ENCODE data around the gene CMKLR1. TPM values are rescaled to one million over a fixed set of nuclear protein-coding genes. Genes with fewer than 3 reads are reported as not detected.

Gene CMKLR1
- total RNA-seq, 1 experiment from 2014 or later: 0.66 TPM

- no peak overlapping the region for H4K91ac ChIP-seq (ENCODE audit: insufficient read length, low read depth, low read length)
- Mint-ChIP-seq H3K27ac (no peak overlapping the region), H3K4me3 (no peak overlapping the region), H3K4me1 (peaks cover 7% of the 10 kb centered on the region in 2 experiments), H3K9me3 (no peaks in the 10 kb centered on the region; a peak in 1 of 5 replicates), H3K36me3 (ENCODE audit: insufficient read depth in 1 of 3, low read depth in 3 of 3) (no peaks in the 10 kb centered on the region), H3K27me3 (ENCODE audit: low read depth) (peaks cover 7% of the 10 kb centered on the region)
- no peak overlapping the region for H3K9ac ChIP-seq (ENCODE audit: extremely low read depth, insufficient read length, low read length)
- H3K4me1 ChIP-seq (ENCODE audit: insufficient read depth, low read length): no peaks in the 10 kb centered on the region
- no peaks in the 10 kb centered on the region for H3K79me2 ChIP-seq (ENCODE audit: insufficient read depth, low read length)
- H3K4me2 ChIP-seq (ENCODE audit: insufficient read depth, insufficient read length, low read length): no peak overlapping the region
- no peak overlapping the region for H3K56ac ChIP-seq (ENCODE audit: insufficient read length, low read depth, low read length)
- H3T11ph ChIP-seq (ENCODE audit: low read length): no peak overlapping the region
- H3K27ac ChIP-seq (ENCODE audit: insufficient read length, low read depth, low read length): no peak overlapping the region
- no peaks in the 10 kb centered on the region for H3K9me3 ChIP-seq (ENCODE audit: control insufficient read depth, low read depth, low read length)
- H4K5ac ChIP-seq (ENCODE audit: insufficient read length, low read depth, low read length): no peak overlapping the region
- no peak for TF ChIP-seq CTCF (conservative IDR thresholded peaks at IDR 0.05)
- no peaks in the 10 kb centered on the region for H4K20me1 ChIP-seq (ENCODE audit: control insufficient read depth, insufficient read depth, insufficient read length)
- H2BK120ac ChIP-seq (ENCODE audit: low read depth, low read length, poor library complexity, severe bottlenecking): no peak overlapping the region
- H3K4ac ChIP-seq (ENCODE audit: low read depth, low read length): no peak overlapping the region
- no peaks in the 10 kb centered on the region for H3K27me3 ChIP-seq (ENCODE audit: insufficient read depth, low read length)
- H3K18ac ChIP-seq (ENCODE audit: insufficient read length, low read depth, low read length): no peak overlapping the region
- H3K23ac ChIP-seq (ENCODE audit: insufficient read length, low read depth, low read length): no peak overlapping the region
- H2BK20ac ChIP-seq (ENCODE audit: low read depth, low read length, poor library complexity, severe bottlenecking): no peak overlapping the region
- H2AK5ac ChIP-seq (ENCODE audit: insufficient read length, low read length): no peak overlapping the region
- WGBS (ENCODE audit: extremely low coverage, insufficient read length, low lambda C conversion rate): no CpG with 5 or more reads among the region's 2 CpGs
- no peak overlapping the region for H2BK15ac ChIP-seq (ENCODE audit: low read depth, low read length)
- DNase-seq: no peak
- H3K79me1 ChIP-seq (ENCODE audit: insufficient read depth, low read depth, low read length, poor library complexity, severe bottlenecking): no peaks in the 10 kb centered on the region
- no peak overlapping the region for H2BK5ac ChIP-seq (ENCODE audit: insufficient read length, low read length)
- no peaks in the 10 kb centered on the region for H3K23me2 ChIP-seq (ENCODE audit: insufficient read length, low read depth, low read length, poor library complexity, severe bottlenecking)
- H4K8ac ChIP-seq (replicated peaks; ENCODE audit: insufficient read length, low read depth, low read length): no peak overlapping the region
- H2BK12ac ChIP-seq (ENCODE audit: insufficient read length, low read depth, low read length): no peak overlapping the region
- no peak overlapping the region for H2AFZ ChIP-seq (ENCODE audit: low read length)
- H3K14ac ChIP-seq (ENCODE audit: insufficient read depth, low read length): no peak overlapping the region
Measured at GRCh38 chr12:108326254-108326750, 12.8 kb downstream of the CMKLR1 start.

Measured in H9 (cell line).